Suprapubic skin (tissue), 4 donors: ENCODE data around the gene NSA2.

Source experiments
- EP300 ChIP-seq: sonication (generic); formaldehyde crosslinking; IDR thresholded peaks from one replicate; pipeline ENCODE4 v1.6.1; 2017; ENCODE audit warnings: antibody characterized with exemption
- POLR2A ChIP-seq, 2 donors: fragments of 450-650 bp; IDR thresholded peaks; one replicate each; pipeline ENCODE4 v1.6.1; 2017; ENCODE audit warnings: antibody characterized with exemption in 2 of 2, mild to moderate bottlenecking in 2 of 2, moderate library complexity in 2 of 2
- POLR2AphosphoS5 ChIP-seq, 3 donors: sonication (generic); formaldehyde crosslinking; IDR thresholded peaks; one replicate each; pipeline ENCODE4 v1.6.1; 2017; ENCODE audit warnings: antibody characterized with exemption in 3 of 3
- TF ChIP-seq, protein P1 (sequence below), 2 donors: fragments of 200-600 bp in 1 of 2; fragments of 450-650 bp in 1 of 2; sonication (generic) in 1 of 2; IDR thresholded peaks; one replicate each; pipeline ENCODE4 v1.5.1; 2016 to 2019; ENCODE audit warnings: antibody characterized with exemption in 2 of 2, mild to moderate bottlenecking in 1 of 2, moderate library complexity in 1 of 2

DNA sequence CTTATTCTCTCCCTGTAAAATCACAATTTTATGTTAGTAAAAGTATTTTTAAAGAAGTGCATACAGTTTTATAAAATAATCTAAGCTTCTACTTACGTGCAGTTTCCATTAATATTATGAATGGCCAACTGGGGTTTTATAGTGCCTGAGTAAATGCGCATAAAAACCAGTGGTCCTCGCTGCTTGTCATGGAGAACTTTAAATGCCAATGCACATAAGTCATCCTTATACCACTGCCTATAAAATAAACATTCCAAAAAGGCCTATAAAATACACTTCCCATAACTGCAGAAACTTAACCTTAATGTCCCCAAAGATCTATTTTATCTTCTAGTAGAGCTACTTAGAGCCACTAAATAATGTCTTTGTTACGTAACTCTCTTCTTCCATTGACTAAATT is 28.6 kb upstream of the NSA2 start:
- TF ChIP-seq, protein P1, sequence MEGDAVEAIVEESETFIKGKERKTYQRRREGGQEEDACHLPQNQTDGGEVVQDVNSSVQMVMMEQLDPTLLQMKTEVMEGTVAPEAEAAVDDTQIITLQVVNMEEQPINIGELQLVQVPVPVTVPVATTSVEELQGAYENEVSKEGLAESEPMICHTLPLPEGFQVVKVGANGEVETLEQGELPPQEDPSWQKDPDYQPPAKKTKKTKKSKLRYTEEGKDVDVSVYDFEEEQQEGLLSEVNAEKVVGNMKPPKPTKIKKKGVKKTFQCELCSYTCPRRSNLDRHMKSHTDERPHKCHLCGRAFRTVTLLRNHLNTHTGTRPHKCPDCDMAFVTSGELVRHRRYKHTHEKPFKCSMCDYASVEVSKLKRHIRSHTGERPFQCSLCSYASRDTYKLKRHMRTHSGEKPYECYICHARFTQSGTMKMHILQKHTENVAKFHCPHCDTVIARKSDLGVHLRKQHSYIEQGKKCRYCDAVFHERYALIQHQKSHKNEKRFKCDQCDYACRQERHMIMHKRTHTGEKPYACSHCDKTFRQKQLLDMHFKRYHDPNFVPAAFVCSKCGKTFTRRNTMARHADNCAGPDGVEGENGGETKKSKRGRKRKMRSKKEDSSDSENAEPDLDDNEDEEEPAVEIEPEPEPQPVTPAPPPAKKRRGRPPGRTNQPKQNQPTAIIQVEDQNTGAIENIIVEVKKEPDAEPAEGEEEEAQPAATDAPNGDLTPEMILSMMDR (IDR thresholded peaks at IDR 0.05): no peak
- TF ChIP-seq POLR2A (IDR thresholded peaks at IDR 0.05): no peak
- TF ChIP-seq EP300: no peak
- no peak for TF ChIP-seq POLR2AphosphoS5 (IDR thresholded peaks at IDR 0.05)
